Peyer's patch (tissue), 4 donors: ENCODE data around the gene C1QL2.

Source experiments
- CTCF ChIP-seq, 6 experiments: fragments of 450-650 bp in 4 of 6; fragments of 200-600 bp in 2 of 6; sonication (generic) in 1 of 6; IDR thresholded peaks; one replicate each; pipeline ENCODE4 v1.5.1; 2017 to 2019; ENCODE audit warnings: antibody characterized with exemption in 6 of 6, mild to moderate bottlenecking in 3 of 6, moderate library complexity in 1 of 6
- POLR2A ChIP-seq, 2 donors: fragments of 450-650 bp; IDR thresholded peaks; one replicate each; pipeline ENCODE4 v1.5.1; 2017; ENCODE audit warnings: antibody characterized with exemption in 2 of 2, mild to moderate bottlenecking in 2 of 2, moderate library complexity in 2 of 2

GRCh38 chr2:119113489-119113770, 45.1 kb downstream of the C1QL2 start:
- TF ChIP-seq CTCF (IDR thresholded peaks at IDR 0.05) (no peak), POLR2A (IDR thresholded peaks at IDR 0.05) (no peak)
